B cell (primary cell): Measurements from ENCODE around the gene VSIG10L. TPM values are rescaled to one million over a fixed set of nuclear protein-coding genes. Genes with fewer than 3 reads are reported as not detected.

Experiments used
- ATAC-seq: fragments of 200-7000 bp; cut with Tn5 transposase; one replicate; pipeline ENCODE4 v1.10.0; 2021; ENCODE audit warnings: low read depth, mild to moderate bottlenecking, moderate number of reproducible peaks, moderate library complexity
- CTCF ChIA-PET: fragments of 350-600 bp; sonication (Branson Sonifier 250); formaldehyde crosslinking; loops from one replicate; lab custom pipeline; 2021; ENCODE audit warnings: antibody characterized with exemption, inconsistent platforms; lab: Charles Lee
- POLR2A ChIA-PET: fragments of 350-600 bp; sonication (Branson Sonifier 250); formaldehyde crosslinking; loops from one replicate; lab custom pipeline; 2021; ENCODE audit warnings: antibody characterized with exemption; lab: Charles Lee
- DNase-seq: peaks from one replicate; pipeline ENCODE4 v3.0.0; 2013
- H2AFZ ChIP-seq: 2 replicates; pipeline ENCODE4 v1.6.1; 2012; ENCODE audit warnings: mild to moderate bottlenecking, low read depth, low read length; ENCODE audit not compliant: insufficient read depth, poor library complexity, severe bottlenecking
- H3K27ac ChIP-seq, 2 donors: 1 replicate in 1 of 2; 2 replicates in 1 of 2; pipeline ENCODE4 v1.5.1; 2012 to 2013; ENCODE audit warnings: low read length in 2 of 2, mild to moderate bottlenecking in 2 of 2, moderate library complexity in 1 of 2
- H3K27me3 ChIP-seq, 4 experiments: fragments of 200-600 bp in 1 of 4; sonication (generic) in 1 of 4; replicated peaks in 1 of 4; 1 replicate in 2 of 4; 2 replicates in 2 of 4; pipeline versions ENCODE4 v1.6.1 to v1.7.0; 2013 to 2016; ENCODE audit warnings: low read length in 3 of 4, mild to moderate bottlenecking in 2 of 4, mixed read lengths in 1 of 4, moderate library complexity in 1 of 4; ENCODE audit not compliant: insufficient read depth in 4 of 4, control insufficient read depth in 3 of 4; ENCODE audit errors: control extremely low read depth in 1 of 4
- H3K36me3 ChIP-seq, 2 experiments: replicated peaks in 1 of 2; 1 replicate in 1 of 2; 2 replicates in 1 of 2; pipeline versions ENCODE4 v1.6.1 to v1.7.1; 2013; ENCODE audit warnings: low read length in 1 of 2; ENCODE audit not compliant: insufficient read depth in 2 of 2, control insufficient read depth in 1 of 2; ENCODE audit errors: control extremely low read depth in 1 of 2, extremely low read depth in 1 of 2
- H3K4me1 ChIP-seq, 2 donors: fragments of 200-600 bp in 1 of 2; sonication (generic) in 1 of 2; 1 replicate in 1 of 2; 2 replicates in 1 of 2; pipeline versions ENCODE4 v1.5.1 to v1.6.1; 2013 to 2017; ENCODE audit warnings: low read length in 2 of 2; ENCODE audit not compliant: control insufficient read depth in 2 of 2, insufficient read depth in 2 of 2
- H3K4me2 ChIP-seq: replicated peaks from 2 replicates; pipeline ENCODE3; 2012; ENCODE audit warnings: mild to moderate bottlenecking, low read depth, low read length; ENCODE audit not compliant: poor library complexity, severe bottlenecking
- H3K4me3 ChIP-seq, 5 experiments: fragments of 200-600 bp in 1 of 5; sonication (generic) in 1 of 5; 1 replicate in 3 of 5; 2 replicates in 2 of 5; pipeline versions ENCODE4 v1.5.1 to v1.7.0; 2011 to 2016; ENCODE audit warnings: low read length in 4 of 5, mild to moderate bottlenecking in 4 of 5, low read depth in 2 of 5, control low read depth in 1 of 5, moderate library complexity in 1 of 5; ENCODE audit not compliant: insufficient read depth in 1 of 5; ENCODE audit errors: control extremely low read depth in 1 of 5, extremely low read depth in 1 of 5
- H3K79me2 ChIP-seq: fragments of 200-600 bp; sonication (generic); one replicate; pipeline ENCODE4 v1.6.0; 2016; ENCODE audit warnings: low read length; ENCODE audit not compliant: control insufficient read depth, insufficient read depth
- H3K9ac ChIP-seq: fragments of 200-600 bp; sonication (generic); 2 replicates; pipeline ENCODE4 v1.6.1; 2017; ENCODE audit warnings: mild to moderate bottlenecking, low read length, moderate library complexity
- H3K9me3 ChIP-seq, 3 donors: one replicate each; pipeline versions ENCODE4 v1.6.1 to v1.7.1; 2013; ENCODE audit warnings: low read length in 2 of 3; ENCODE audit not compliant: control insufficient read depth in 2 of 3, insufficient read depth in 1 of 3; ENCODE audit errors: control extremely low read depth in 1 of 3
- H4K20me1 ChIP-seq: 2 replicates; pipeline ENCODE4 v1.6.0; 2012; ENCODE audit warnings: mild to moderate bottlenecking, low read length; ENCODE audit not compliant: insufficient read depth, control insufficient read depth, poor library complexity, severe bottlenecking
- H3K27ac Mint-ChIP-seq: one replicate; pipeline ENCODE4 v1.8.0; 2021; ENCODE audit warnings: mixed read lengths
- H3K27me3 Mint-ChIP-seq: one replicate; pipeline ENCODE4 v1.8.0; 2021; ENCODE audit warnings: mixed read lengths
- H3K4me1 Mint-ChIP-seq: one replicate; pipeline ENCODE4 v1.8.0; 2021; ENCODE audit warnings: mixed read lengths
- H3K4me3 Mint-ChIP-seq: one replicate; pipeline ENCODE4 v1.8.0; 2021; ENCODE audit warnings: mixed read lengths
- H3K9me3 Mint-ChIP-seq: one replicate; pipeline ENCODE4 v1.8.0; 2022; ENCODE audit warnings: mixed read lengths; ENCODE audit not compliant: insufficient read depth
- CTCF ChIP-seq: fragments of 200-600 bp; IDR thresholded peaks from one replicate; pipeline ENCODE4 v1.8.0; 2022; ENCODE audit warnings: antibody characterized with exemption, mild to moderate bottlenecking
- EZH2 ChIP-seq: IDR thresholded peaks from 2 replicates; pipeline ENCODE4 v1.6.1; 2012; ENCODE audit warnings: borderline replicate concordance, low read depth, mild to moderate bottlenecking, moderate library complexity, low read length; ENCODE audit not compliant: insufficient read depth, poor library complexity, severe bottlenecking
- WGBS: methylation state at CpG from one replicate; pipeline ENCODE4 v1.1.5; 2013; ENCODE audit warnings: missing lambda C conversion rate; ENCODE audit not compliant: insufficient coverage; 5-methylcytosine and 5-hydroxymethylcytosine counted together
- intact Hi-C: fragments of 100-400 bp; cut with micrococcal nuclease; formaldehyde crosslinking; loops from one replicate; pipeline ENCODE4 v1.10.0; 2022
- polyA plus RNA-seq: library from polyadenylated mRNA; depleted of rRNA; stranded (reverse); fragments of >200 nt; gene quantifications from 2 replicates; pipeline ENCODE4 v1.2.3, GENCODE V29; 2012
- total RNA-seq, 2 donors: library from RNA; stranded (reverse); fragments of 120-200 nt in 1 of 2; gene quantifications; 1 replicate in 1 of 2; 2 replicates in 1 of 2; pipeline versions ENCODE4 v1.2.3 to v1.2.4, GENCODE V29; 2013 to 2022

Gene VSIG10L
- total and polyA plus RNA-seq, 2 donors (not counting 1 experiment from before 2014, with no cell fraction given): 1.3 to 1.7 TPM

GRCh38 chr19:51391073-51391611 is 49.2 kb upstream of the VSIG10L start:
- no peaks in the 10 kb centered on the region for H3K9me3 Mint-ChIP-seq
- H3K9me3 ChIP-seq: peaks cover 0 to 5% (median 0%) of the 10 kb centered on the region in 3 donors
- H3K4me1 Mint-ChIP-seq: peaks cover 28% of the 10 kb centered on the region
- H3K36me3 ChIP-seq: no peaks in the 10 kb centered on the region
- CTCF ChIA-PET: interaction anchor here (1.2 to 1.4 kb wide), 2 partner anchors 24 to 82 kb away, joined by 3 to 4 read pairs; no protein-coding TSS in a partner anchor
- peaks cover 22 to 33% of the 10 kb centered on the region in 2 donors for H3K4me1 ChIP-seq
- DNase-seq (no peak), ATAC-seq (no peak)
- no peaks in the 10 kb centered on the region for H3K27me3 Mint-ChIP-seq
- no peak overlapping the region for H3K27ac Mint-ChIP-seq
- no peaks in the 10 kb centered on the region for H3K79me2 ChIP-seq
- peak overlapping the region; percentile 3 for H3K9ac ChIP-seq
- TF ChIP-seq EZH2 (no peak), CTCF (no peak)
- 42% methylated on average over 3 of the region's 8 CpGs for WGBS
- peak overlapping the region; percentile 51 for H3K4me2 ChIP-seq
- no peak overlapping the region for H3K4me3 ChIP-seq
- POLR2A ChIA-PET: no interaction called here
- intact Hi-C loops: no loop called here
- no peak overlapping the region for H3K27ac ChIP-seq
- no peaks in the 10 kb centered on the region for H4K20me1 ChIP-seq
- no peak overlapping the region for H3K4me3 Mint-ChIP-seq
- H3K27me3 ChIP-seq: peaks cover 0 to 4% (median 0%) of the 10 kb centered on the region in 4 experiments
- H2AFZ ChIP-seq: peak overlapping the region; percentile 67

GRCh38 chr19:51389143-51389542 is 47.2 kb upstream of the VSIG10L start:
- Histone ChIP-seq H3K79me2 (no peaks in the 10 kb centered on the region), H3K4me3 (no peak overlapping the region), H2AFZ (no peak overlapping the region), H3K9me3 (no peaks in the 10 kb centered on the region), H3K4me1 (peaks cover 12 to 16% of the 10 kb centered on the region in 2 donors), H3K36me3 (no peaks in the 10 kb centered on the region), H3K27ac (no peak overlapping the region), H3K9ac (no peak overlapping the region), H4K20me1 (no peaks in the 10 kb centered on the region), H3K4me2 (no peak overlapping the region), H3K27me3 (peaks cover 0 to 4% (median 0%) of the 10 kb centered on the region in 4 experiments)
- Mint-ChIP-seq H3K4me3 (no peak overlapping the region), H3K27ac (no peak overlapping the region), H3K4me1 (peaks cover 12% of the 10 kb centered on the region), H3K9me3 (no peaks in the 10 kb centered on the region), H3K27me3 (no peaks in the 10 kb centered on the region)
- POLR2A ChIA-PET: interaction anchor here (0.9 kb wide), 1 partner anchor 21 kb away, joined by 3 read pairs; no protein-coding TSS in a partner anchor
- intact Hi-C loops: no loop called here
- 97% methylated on average over 14 of the region's 14 CpGs for WGBS
- ATAC-seq (no peak), DNase-seq (no peak)
- CTCF ChIA-PET: interaction anchor here (0.6 kb wide), 1 partner anchor 25 kb away, joined by 4 read pairs; no protein-coding TSS in a partner anchor
- TF ChIP-seq EZH2 (no peak), CTCF (no peak)
